ENCODE data around the gene ZNF197.
"Not testable (repeated sequence)": the region's sequence is repeated elsewhere in the genome, so short reads cannot be mapped to it uniquely, and the experiment has no call there.

ZNF197 gene

DNA sequence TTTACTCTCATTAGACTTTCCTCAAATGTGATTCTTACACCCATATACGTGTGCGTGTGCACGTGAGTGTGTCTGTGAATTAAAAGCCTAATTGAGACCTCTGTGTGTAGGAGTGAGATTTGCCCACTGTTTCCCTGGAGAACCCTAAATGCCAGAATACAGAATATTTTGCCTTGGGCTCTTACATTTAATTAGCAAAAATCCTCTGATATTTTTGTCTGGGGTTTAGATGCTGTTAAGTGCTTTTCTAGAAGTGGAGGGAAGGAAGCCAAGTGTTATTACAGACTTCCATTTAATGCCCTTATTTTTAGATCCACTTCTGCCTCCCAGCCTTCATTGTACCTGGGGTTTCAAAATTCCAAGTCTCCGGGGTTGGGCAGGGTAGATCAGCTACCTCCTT is 41.5 kb downstream of the ZNF197 start:
- DNase-seq, result no peak

DNA sequence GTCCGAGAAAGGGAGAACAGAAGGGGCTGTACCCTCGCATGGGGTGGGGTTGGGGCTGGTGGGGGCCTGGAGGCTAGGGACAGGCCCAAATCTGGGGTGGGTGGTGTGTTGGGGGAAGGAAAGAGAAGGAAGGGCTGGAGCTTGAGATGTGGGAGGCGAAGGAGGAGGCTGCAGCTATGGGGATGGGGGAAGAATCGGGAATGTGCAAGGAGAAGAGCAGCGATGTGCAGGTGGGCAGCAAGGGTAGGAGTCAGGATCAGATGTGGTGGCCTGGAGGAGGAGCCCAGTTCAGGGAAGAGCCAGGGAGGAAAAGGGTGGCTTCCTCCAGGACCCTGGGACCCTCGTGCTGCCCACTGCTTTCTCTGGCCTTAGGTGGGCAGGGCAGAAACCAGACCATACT is 44.9 kb downstream of the ZNF197 start:
- no peak for DNase-seq

DNA sequence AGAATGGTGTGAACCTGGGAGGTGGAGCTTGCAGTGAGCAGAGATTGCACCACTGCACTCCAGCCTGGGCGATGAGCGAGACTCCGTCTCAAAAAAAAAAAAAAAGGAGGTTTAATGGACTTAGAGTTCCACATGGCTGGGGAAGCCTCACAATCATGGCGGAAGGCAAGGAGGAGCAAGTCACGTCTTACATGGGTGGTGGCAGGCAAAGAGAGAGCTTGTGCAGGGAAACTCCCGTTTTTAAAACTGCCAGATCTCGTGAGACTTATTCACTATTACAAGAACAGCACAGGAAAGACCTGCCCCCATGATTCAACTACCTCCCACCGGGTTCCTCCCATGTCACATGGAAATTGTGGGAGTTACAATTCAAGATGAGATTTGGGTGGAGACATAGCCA is 48.6 kb downstream of the ZNF197 start:
- DNase-seq, result not testable (repeated sequence)

DNA sequence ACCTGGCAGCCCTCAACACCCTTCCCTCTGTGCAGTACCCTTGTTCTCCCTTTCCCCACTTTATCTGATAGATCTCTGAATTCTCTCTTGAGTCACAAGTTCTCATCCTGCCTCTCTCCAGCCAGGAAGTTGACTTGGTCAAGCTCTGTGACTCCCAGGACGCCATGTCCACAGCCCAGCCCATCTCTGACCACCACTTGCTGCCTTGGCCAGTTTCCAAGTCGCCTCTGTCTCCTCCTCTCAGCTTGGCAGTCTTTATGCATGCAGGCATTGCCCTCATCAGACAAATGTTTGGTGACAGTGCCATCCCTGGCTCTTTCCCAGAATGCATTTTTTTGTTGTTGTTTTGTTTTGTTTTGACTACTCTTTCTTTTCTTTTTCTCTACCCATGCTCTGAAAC is 49.4 kb downstream of the ZNF197 start:
- DNase-seq, result no peak

DNA sequence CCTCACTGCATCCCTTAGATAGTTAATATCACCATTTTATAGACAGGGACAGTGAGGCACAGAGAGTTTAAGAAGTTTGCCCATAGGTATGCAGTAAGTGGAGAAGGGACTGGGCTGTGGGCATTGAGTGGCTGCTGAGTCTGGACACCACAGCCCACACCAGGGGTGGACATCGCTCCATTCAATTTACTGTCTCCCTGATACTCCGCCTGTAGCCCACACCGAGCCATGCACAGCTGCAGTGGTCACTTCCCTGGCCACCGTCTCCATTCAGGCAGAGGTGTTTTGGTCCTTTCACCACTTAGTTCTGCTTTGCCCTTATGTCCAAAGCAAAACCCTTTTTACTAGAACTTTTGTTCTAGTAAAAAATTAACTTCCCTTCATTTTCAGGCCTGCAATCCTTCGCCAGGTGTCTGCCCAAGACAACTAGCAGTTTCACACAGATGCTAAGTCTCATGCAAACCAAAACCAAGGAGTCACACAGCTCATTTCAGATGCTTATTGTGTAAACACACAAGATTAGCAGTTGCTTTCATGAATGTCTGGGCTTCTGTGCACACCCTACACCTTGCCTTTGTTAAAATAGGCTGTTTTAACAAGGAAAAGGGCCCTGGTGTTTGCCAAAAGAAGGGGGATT is 53.8 kb downstream of the ZNF197 start:
- no peak for DNase-seq

GRCh38 chr3:44680921-44681455 is 56.2 kb downstream of the ZNF197 start:
- DNase-seq, result no peak

DNA sequence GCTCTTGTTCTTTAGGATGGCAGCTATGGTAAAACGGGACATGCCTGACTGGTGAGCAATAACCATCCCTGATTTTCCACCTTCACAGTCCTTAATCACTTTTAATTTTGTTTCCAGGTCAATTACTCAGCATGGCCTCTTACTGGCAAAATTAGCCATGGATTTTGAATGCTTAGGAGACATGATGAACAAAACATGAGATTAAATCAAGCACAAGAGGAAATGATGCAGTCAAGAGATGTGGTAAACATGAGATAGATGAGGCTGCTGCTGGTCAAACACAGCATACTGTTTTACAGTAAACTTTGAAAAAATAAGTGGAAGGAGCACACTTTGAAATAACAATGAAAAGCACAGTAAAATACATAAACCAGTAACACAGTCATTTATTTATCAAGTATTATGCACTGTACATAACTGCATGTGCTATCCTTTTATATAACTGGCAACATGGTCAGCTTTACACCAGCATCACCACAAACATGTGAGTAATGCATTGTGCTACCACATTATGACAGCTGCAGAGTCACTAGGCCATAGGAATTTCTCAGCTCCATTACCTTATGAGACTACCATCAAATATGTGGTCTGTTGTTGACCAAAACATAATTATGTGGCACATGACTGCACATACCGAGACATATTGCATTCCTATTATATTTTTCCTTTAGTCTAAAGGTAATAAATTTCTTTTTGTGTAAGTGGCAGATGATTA is 57.5 kb downstream of the ZNF197 start:
- no peak for DNase-seq

DNA sequence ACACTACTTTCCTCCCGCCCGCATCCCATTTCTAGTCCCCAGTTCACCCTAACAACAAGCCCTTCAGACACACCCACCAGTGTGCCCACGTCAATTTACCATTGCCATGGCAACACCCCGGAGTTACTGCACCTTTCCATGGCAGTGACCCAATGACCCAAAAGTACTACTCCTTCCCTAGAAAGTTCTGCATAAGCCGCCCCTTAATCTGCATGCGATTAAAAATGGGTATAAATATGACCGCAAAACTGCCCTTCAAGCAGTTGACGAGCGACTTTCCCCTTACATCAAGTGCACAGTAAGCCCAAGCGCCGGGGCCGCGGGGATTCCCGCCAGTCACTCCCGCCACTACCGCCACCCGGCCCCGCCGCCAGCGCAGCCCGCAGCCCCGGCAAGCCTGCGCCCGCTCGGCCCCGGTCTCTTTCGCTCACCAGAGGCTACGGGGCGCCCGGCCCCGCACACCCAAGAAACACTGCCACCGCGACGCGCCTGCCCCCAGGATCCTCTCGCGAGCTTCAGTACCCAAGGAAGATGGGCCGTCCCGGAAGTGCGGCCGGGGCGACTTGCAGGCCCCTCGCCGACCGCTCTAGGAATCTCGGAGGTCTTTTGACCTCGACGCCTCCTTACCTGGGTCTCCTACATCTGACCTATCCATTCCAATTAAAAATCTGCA is 60.4 kb downstream of the ZNF197 start:
- DNase-seq, result peak; percentile 86

GRCh38 chr3:44687898-44688297 is 63.1 kb downstream of the ZNF197 start:
- no peak for DNase-seq
